Rectal smooth muscle tissue (tissue), 1 donor: ENCODE measurements around the gene ANKRD37.

Experiments
- H3K27ac ChIP-seq: one replicate; pipeline ENCODE4 v1.7.0; 2013; ENCODE audit warnings: low read depth, low read length, inconsistent platforms
- H3K27me3 ChIP-seq: one replicate; pipeline ENCODE4 v1.7.0; 2013; ENCODE audit warnings: low read length; ENCODE audit not compliant: control insufficient read depth, insufficient read depth
- H3K36me3 ChIP-seq: one replicate; pipeline ENCODE4 v1.7.0; 2013; ENCODE audit warnings: low read length; ENCODE audit not compliant: control insufficient read depth, insufficient read depth
- H3K4me1 ChIP-seq: one replicate; pipeline ENCODE4 v1.7.0; 2013; ENCODE audit warnings: low read length; ENCODE audit not compliant: control insufficient read depth, insufficient read depth
- H3K4me3 ChIP-seq: one replicate; pipeline ENCODE4 v1.7.0; 2013; ENCODE audit warnings: low read length
- H3K9ac ChIP-seq: one replicate; pipeline ENCODE4 v1.7.0; 2013; ENCODE audit warnings: low read length

ANKRD37 gene

DNA sequence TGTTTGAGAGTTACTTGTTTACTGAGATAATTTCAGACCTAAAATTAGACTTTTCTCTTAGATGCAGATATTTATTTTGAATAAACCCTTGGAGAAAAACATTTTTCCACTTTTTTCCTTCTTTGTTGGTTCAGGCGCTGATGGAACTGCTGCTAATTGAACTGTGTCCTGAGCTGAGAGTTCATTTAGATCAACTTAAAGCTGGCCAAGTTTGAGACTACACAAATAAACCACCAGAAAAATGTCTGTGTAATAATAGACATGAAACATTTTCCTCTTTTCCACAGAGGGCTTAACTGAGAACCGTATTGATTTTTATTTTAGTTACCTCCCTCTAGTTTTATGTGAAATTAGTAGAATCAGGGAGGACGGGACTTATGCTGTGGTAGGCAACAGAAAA, 33.4 kb upstream of the ANKRD37 start:
- no peaks in the 10 kb centered on the region for H3K4me1 ChIP-seq
- no peaks in the 10 kb centered on the region for H3K27me3 ChIP-seq
- H3K9ac ChIP-seq: no peak overlapping the region
- no peak overlapping the region for H3K4me3 ChIP-seq
- no peaks in the 10 kb centered on the region for H3K36me3 ChIP-seq
- H3K27ac ChIP-seq: no peak overlapping the region

DNA sequence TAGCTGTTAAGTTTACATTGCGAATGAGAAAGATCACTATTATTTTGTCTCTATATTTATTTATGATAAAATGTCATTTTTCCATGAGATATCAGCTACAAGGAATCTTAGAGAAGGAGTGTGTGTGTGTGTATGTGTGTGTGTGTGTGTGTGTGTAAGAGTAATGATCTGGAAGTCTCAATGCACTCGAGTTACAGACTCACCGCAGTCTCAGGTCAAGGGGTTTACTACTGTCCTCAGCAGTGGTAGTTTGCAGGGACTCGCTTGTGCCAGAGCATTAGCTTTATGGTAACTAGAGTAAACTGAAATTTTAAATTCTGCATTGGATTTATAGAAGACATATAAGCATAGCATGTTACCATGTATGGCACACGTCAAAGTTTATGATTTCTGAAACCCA, 31.8 kb upstream of the ANKRD37 start:
- H3K4me1 ChIP-seq: no peaks in the 10 kb centered on the region
- H3K4me3 ChIP-seq: no peak overlapping the region
- H3K36me3 ChIP-seq: no peaks in the 10 kb centered on the region
- no peak overlapping the region for H3K27ac ChIP-seq
- no peaks in the 10 kb centered on the region for H3K27me3 ChIP-seq
- no peak overlapping the region for H3K9ac ChIP-seq

DNA sequence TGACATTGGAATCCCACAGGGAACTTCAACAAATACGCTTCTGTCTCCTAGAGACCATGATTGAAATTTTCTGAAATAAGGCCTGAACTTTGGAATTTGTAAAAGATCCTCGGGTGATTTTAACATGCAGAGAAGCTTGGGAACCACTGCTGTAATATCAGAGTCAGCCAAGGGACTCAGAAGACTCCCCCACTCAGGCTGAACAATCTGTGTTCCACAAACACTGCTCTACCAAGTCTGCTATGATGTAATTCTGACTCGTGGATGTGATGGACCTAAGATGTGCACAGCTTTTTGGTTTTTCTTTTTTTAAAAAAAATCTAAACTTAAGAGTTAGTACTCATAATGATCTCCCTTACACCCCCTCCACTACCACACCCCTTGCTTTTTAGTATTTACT, 26.9 kb upstream of the ANKRD37 start:
- no peaks in the 10 kb centered on the region for H3K4me1 ChIP-seq
- peaks cover 4% of the 10 kb centered on the region for H3K36me3 ChIP-seq
- H3K4me3 ChIP-seq: no peak overlapping the region
- no peak overlapping the region for H3K27ac ChIP-seq
- no peak overlapping the region for H3K9ac ChIP-seq
- no peaks in the 10 kb centered on the region for H3K27me3 ChIP-seq

DNA sequence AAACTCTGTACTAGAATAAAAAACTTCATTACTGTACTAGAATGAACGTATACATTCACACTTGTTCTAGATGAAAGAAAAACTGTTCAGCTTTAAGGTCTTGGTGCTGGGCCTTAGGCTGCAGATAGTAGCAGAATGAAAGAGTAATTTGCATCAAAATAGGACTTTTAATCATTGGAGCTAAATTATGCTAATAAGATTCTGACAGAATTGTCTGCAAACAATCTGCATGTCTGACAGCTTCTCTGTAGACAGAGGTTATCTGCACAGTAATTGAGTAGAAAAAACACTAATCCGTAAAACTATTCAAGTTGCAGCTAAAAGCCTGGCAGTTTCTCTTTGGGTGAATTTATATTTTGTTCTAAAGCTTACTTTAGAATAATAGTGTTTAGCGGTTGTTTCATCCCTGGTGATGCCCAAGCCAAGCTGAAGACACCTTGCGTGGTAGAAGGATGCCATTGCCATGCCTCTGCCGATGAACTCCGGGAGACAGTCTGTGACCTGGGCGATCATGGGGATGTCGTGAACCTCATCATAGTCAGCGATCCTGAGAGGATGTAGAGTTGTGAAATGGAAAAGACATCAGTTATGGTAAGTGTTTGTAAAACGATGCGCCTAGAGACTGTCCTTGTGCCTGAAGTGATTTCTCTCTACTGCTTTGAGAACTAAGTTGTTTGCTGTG, 26.2 kb upstream of the ANKRD37 start:
- H3K36me3 ChIP-seq: peaks cover 4% of the 10 kb centered on the region
- H3K4me3 ChIP-seq: no peak overlapping the region
- H3K4me1 ChIP-seq: no peaks in the 10 kb centered on the region
- no peak overlapping the region for H3K27ac ChIP-seq
- no peak overlapping the region for H3K9ac ChIP-seq
- no peaks in the 10 kb centered on the region for H3K27me3 ChIP-seq

DNA sequence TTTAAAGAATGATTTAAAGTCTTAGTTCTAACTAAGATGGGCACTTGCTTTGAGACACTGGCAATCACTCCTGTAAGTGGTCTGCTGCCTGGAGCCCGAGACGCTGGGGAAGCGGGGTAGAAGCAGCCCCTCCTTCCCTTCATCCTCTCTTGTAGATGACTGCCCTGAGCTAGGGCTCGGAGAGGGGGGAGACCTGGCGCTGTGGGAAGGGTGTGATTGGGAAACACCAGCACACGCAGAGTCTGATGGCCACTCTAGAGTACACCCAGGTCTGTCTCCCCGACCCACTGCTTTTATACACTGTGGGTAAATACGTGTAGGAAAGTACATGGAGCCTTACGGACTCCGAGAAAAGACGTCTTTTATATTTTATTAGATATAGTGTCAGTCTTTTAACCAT, 24.9 kb upstream of the ANKRD37 start:
- no peaks in the 10 kb centered on the region for H3K4me1 ChIP-seq
- no peaks in the 10 kb centered on the region for H3K27me3 ChIP-seq
- no peak overlapping the region for H3K27ac ChIP-seq
- H3K4me3 ChIP-seq: no peak overlapping the region
- peaks cover 4% of the 10 kb centered on the region for H3K36me3 ChIP-seq
- no peak overlapping the region for H3K9ac ChIP-seq

DNA sequence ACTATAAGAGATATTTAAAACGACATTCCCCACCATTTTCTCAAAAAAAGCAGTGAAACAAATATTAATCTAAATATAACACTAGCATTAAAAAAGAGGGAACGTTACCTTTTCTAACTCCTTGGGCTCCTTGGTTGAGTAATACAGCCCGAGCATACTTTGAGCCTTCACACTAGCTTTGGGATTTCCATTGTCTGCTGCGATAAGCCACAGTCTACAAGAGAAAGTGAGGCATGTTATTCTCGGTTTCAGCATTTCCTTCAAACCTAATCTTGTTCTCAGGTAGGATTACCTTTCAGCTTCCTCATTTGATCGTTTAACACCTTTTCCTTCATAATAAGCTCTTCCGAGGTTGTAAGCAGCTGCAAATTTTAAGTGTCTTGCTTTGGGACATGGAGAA, 22.6 kb upstream of the ANKRD37 start:
- Histone ChIP-seq H3K4me3 (no peak overlapping the region), H3K9ac (no peak overlapping the region), H3K27me3 (no peaks in the 10 kb centered on the region), H3K4me1 (no peaks in the 10 kb centered on the region), H3K36me3 (peaks cover 4% of the 10 kb centered on the region), H3K27ac (no peak overlapping the region)

DNA sequence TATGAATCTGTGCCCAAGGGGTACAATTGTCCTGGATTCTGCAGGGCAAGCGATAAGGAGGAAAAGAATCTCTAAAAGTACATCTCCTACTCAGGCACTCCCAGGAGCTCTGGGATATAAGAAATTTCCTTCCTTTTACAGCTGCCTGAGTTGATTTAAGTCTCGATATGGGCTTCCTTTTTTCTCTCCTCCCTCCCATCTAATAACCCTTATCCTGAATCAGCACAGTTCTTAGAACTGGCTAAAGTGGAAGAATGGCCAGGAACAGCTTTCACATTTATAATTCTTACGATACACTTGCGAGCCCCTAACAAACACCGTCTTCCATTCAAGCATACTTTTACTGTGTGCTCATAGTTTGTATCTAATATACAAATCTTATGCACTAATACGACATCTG, 22.1 kb upstream of the ANKRD37 start:
- Histone ChIP-seq H3K4me1 (no peaks in the 10 kb centered on the region), H3K36me3 (peaks cover 4% of the 10 kb centered on the region), H3K9ac (no peak overlapping the region), H3K27ac (no peak overlapping the region), H3K27me3 (no peaks in the 10 kb centered on the region), H3K4me3 (no peak overlapping the region)

DNA sequence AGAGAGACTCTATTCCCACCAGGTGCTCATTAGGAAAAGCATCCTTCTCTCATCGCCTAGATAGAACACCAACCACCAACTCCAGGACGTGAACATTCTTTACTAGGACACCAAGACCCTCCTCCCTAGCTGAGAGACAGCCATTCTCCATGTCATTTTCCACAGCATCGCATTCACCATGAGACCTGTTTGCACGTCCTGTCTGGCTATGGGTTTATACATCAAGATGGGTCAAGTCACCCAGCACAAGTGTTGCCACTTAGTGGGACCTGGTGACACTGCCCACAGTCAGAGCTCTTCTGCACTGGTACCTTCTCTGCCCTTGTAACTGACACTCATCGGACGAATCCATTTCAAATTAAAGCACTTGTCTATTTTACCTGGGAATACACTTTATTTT, 18.4 kb upstream of the ANKRD37 start:
- H3K27me3 ChIP-seq: no peaks in the 10 kb centered on the region
- no peaks in the 10 kb centered on the region for H3K4me1 ChIP-seq
- H3K27ac ChIP-seq: no peak overlapping the region
- H3K9ac ChIP-seq: no peak overlapping the region
- no peak overlapping the region for H3K4me3 ChIP-seq
- no peaks in the 10 kb centered on the region for H3K36me3 ChIP-seq

DNA sequence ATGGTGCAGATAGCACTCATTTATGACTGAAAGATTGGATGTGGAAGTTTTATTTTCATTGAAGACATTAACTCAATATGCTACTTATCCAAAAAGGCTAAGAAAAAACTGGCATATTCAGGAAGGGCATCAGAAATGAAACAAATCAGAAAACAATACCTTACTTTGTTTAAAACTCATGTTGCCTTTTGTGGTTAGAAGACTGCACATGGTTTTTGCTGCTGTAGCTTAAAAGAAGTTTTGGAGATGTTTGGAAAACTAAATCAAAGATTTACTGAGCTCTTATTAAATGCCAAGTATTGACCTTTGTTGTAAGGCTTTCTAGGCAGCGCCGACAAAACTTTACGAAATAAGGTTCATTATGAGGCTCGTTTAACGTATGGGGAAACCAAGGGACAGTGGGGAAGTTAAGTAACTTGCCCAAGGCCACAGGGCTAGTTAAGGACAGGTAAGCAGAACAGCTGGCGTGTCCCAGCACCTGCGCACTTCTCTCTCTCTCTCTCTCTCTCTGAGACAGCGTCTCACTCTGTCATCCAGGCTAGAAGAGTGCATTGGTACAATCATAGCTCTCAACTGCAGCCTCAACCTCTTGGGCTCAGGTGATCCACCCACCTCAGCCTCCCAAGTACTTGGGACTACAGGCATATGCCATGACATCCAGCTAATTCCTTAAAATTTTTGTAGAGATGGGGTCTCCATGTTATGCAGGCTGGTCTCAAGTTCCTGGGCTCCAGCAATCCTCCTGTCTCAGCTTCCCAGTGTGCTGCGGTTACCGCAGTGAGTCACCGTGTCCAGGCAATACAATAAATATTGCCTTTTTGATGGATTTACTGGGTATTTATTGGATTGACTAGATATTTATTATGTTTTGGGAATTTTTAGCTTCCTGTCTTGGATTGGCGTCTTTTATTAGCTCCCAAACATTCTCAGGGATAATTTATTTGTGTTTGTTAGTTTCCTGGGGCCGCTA, 17.0 kb upstream of the ANKRD37 start:
- H3K9ac ChIP-seq: no peak overlapping the region
- H3K27ac ChIP-seq: no peak overlapping the region
- no peak overlapping the region for H3K4me3 ChIP-seq
- no peaks in the 10 kb centered on the region for H3K4me1 ChIP-seq
- H3K36me3 ChIP-seq: no peaks in the 10 kb centered on the region
- no peaks in the 10 kb centered on the region for H3K27me3 ChIP-seq

DNA sequence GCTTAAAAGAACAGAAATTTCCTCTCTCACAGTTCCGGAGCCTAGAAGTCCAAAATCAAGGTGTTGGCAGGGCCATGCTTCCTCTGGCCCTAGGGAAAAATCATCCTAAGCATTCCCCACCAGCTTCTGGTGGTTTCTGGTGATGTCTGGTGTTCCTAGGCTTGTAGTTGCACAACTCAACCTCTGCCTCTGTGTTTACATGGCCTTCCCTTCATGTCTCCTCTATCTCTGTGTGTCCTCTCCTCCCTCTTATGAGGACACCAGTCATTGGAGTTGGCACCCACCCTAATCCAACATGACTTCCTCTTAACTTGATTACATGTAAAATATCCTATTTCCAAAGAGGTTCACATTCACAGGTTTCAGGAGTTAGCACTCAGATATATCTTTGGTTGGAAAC, 16.3 kb upstream of the ANKRD37 start:
- Histone ChIP-seq H3K36me3 (no peaks in the 10 kb centered on the region), H3K27ac (no peak overlapping the region), H3K4me3 (no peak overlapping the region), H3K9ac (no peak overlapping the region), H3K27me3 (no peaks in the 10 kb centered on the region), H3K4me1 (no peaks in the 10 kb centered on the region)

DNA sequence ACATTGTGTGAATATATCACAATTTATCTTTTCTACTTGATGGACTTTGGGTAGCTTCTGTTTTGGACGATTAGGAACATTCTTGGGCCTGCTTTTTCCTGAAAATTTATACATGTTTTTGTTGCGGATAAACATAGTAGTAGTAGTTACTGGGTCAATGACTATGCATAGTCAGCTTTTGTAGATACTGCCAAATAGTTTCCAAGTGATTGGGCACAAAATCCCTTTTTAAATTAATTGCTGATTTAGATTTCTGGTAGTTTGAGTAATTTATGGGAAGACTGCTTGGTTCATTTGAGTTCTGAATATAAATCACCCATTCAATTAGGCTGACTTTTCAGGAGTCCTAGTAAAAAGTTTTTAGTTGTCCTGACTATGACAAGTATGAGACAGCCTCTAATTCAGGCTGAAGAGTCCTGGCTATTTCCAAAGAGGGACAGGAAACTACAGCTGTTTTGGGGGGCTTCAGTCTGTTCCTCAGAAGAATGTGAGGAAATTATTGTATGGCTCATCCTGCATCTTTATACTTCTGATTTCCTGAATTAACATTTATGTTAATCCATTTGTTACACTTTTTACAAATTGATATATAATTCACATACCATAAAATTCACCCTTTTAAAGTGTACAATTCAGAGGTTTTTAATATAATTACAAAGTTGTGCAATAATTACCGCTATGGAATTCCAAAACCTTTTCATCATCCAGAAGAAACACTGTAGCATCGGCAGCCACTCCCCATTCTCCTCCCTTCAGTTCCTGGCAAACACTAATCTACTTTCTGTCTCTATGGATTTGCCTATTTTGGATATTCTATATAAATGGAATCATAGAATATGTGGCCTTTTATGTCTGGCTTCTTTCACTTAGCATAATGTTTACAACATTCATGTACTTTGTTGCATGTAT, 15.1 kb upstream of the ANKRD37 start:
- Histone ChIP-seq H3K27ac (no peak overlapping the region), H3K27me3 (no peaks in the 10 kb centered on the region), H3K4me1 (no peaks in the 10 kb centered on the region), H3K4me3 (no peak overlapping the region), H3K9ac (no peak overlapping the region), H3K36me3 (no peaks in the 10 kb centered on the region)

DNA sequence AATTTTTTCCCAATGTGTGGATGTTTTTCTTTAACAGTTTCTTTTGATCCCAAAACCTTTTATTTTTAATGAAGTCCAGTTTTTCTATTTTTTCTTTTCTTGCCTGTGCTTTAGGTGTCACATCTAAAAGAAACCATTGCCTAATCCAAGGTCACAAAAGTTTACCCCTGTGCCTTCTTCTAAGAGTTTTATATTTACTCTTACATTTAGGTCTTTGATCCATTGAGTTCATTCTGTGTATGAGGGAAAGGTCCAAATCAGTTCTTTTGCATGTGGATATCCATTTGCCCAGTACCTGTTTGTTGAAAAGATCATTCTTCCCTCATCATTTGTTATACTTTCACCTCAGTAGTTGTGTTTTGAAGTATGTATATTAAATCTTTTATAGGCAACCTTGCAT, 13.9 kb upstream of the ANKRD37 start:
- H3K27me3 ChIP-seq: no peaks in the 10 kb centered on the region
- no peak overlapping the region for H3K9ac ChIP-seq
- no peaks in the 10 kb centered on the region for H3K36me3 ChIP-seq
- no peak overlapping the region for H3K4me3 ChIP-seq
- no peaks in the 10 kb centered on the region for H3K4me1 ChIP-seq
- no peak overlapping the region for H3K27ac ChIP-seq
